Measurements from ENCODE around the gene ZSCAN5A.
"Not testable (repeated sequence)": the region's sequence is repeated elsewhere in the genome, so short reads cannot be mapped to it uniquely, and the experiment has no call there.

The ZSCAN5A gene

GRCh38 chr19:56314381-56315076, at the start of gene ZSCAN5A:
ZSCAN5A (minus strand) TSS chr19:56314839; CDS start chr19:56225046, 89,793 bp downstream.
- in situ Hi-C loops (cut with MboI; ENCODE audit: low sequenced_read_pairs), result loop anchor here (25.0 kb wide), 1 partner anchor 227 kb away; no protein-coding TSS in a partner anchor

GRCh38 chr19:56360841-56361240, 46.2 kb upstream of the ZSCAN5A start:
- in situ Hi-C loops (cut with MboI; ENCODE audit: low sequenced_read_pairs), result no loop called here

GRCh38 chr19:56356944-56357343, 42.3 kb upstream of the ZSCAN5A start:
- in situ Hi-C loops (cut with MboI; ENCODE audit: low sequenced_read_pairs), result no loop called here

- in situ Hi-C loops (cut with MboI; ENCODE audit: low sequenced_read_pairs), result no loop called here
Measured at GRCh38 chr19:56355517-56355916, 40.9 kb upstream of the ZSCAN5A start.

- in situ Hi-C loops (cut with MboI; ENCODE audit: low sequenced_read_pairs), result no loop called here
Measured at GRCh38 chr19:56351208-56351607, 36.6 kb upstream of the ZSCAN5A start.

- in situ Hi-C loops (cut with MboI; ENCODE audit: low sequenced_read_pairs), result no loop called here
Measured at GRCh38 chr19:56350416-56351045, 35.9 kb upstream of the ZSCAN5A start.

- in situ Hi-C loops (cut with MboI; ENCODE audit: low sequenced_read_pairs), result no loop called here
Measured at GRCh38 chr19:56348289-56348877, 33.7 kb upstream of the ZSCAN5A start.

GRCh38 chr19:56347163-56347778, 32.6 kb upstream of the ZSCAN5A start:
- in situ Hi-C loops (cut with MboI; ENCODE audit: low sequenced_read_pairs), result no loop called here

- in situ Hi-C loops (cut with MboI; ENCODE audit: low sequenced_read_pairs), result no loop called here
Measured at GRCh38 chr19:56341948-56342347, 27.3 kb upstream of the ZSCAN5A start.

GRCh38 chr19:56339031-56339430, 24.4 kb upstream of the ZSCAN5A start:
- in situ Hi-C loops (cut with MboI; ENCODE audit: low sequenced_read_pairs), result not testable (repeated sequence)

- in situ Hi-C loops (cut with MboI; ENCODE audit: low sequenced_read_pairs), result not testable (repeated sequence)
Measured at GRCh38 chr19:56337077-56337476, 22.4 kb upstream of the ZSCAN5A start.

GRCh38 chr19:56335371-56335770, 20.7 kb upstream of the ZSCAN5A start:
- in situ Hi-C loops (cut with MboI; ENCODE audit: low sequenced_read_pairs), result not testable (repeated sequence)

GRCh38 chr19:56333506-56333905, 18.9 kb upstream of the ZSCAN5A start:
- in situ Hi-C loops (cut with MboI; ENCODE audit: low sequenced_read_pairs), result no loop called here

- in situ Hi-C loops (cut with MboI; ENCODE audit: low sequenced_read_pairs), result no loop called here
Measured at GRCh38 chr19:56332695-56333094, 18.1 kb upstream of the ZSCAN5A start.

- in situ Hi-C loops (cut with MboI; ENCODE audit: low sequenced_read_pairs), result loop anchor here (25.0 kb wide), 1 partner anchor 237 kb away; no protein-coding TSS in a partner anchor
Measured at GRCh38 chr19:56324436-56324835, 9.8 kb upstream of the ZSCAN5A start.

GRCh38 chr19:56321989-56322440, 7.4 kb upstream of the ZSCAN5A start:
- in situ Hi-C loops (cut with MboI; ENCODE audit: low sequenced_read_pairs), result loop anchor here (25.0 kb wide), 1 partner anchor 235 kb away; no protein-coding TSS in a partner anchor

- in situ Hi-C loops (cut with MboI; ENCODE audit: low sequenced_read_pairs), result loop anchor here (25.0 kb wide), 1 partner anchor 234 kb away; no protein-coding TSS in a partner anchor
Measured at GRCh38 chr19:56321254-56321988, 6.8 kb upstream of the ZSCAN5A start.

- in situ Hi-C loops (cut with MboI; ENCODE audit: low sequenced_read_pairs), result loop anchor here (25.0 kb wide), 1 partner anchor 233 kb away; no protein-coding TSS in a partner anchor
Measured at GRCh38 chr19:56319991-56320390, 5.4 kb upstream of the ZSCAN5A start.

- in situ Hi-C loops (cut with MboI; ENCODE audit: low sequenced_read_pairs), result loop anchor here (25.0 kb wide), 1 partner anchor 230 kb away; no protein-coding TSS in a partner anchor
Measured at GRCh38 chr19:56317749-56318148, 3.1 kb upstream of the ZSCAN5A start.

GRCh38 chr19:56316728-56317127, 2.1 kb upstream of the ZSCAN5A start:
- in situ Hi-C loops (cut with MboI; ENCODE audit: low sequenced_read_pairs), result loop anchor here (25.0 kb wide), 1 partner anchor 229 kb away; no protein-coding TSS in a partner anchor

Measured in HL-60/S4 treated with phorbol 12-myristate 13-acetate at 8.2 ng/mL for 4 days and 3 days (cell line).